Peyer's patch (tissue), 4 donors: ENCODE data around the gene UGT1A6. TPM values are rescaled to one million over a fixed set of nuclear protein-coding genes. Genes with fewer than 3 reads are reported as not detected.

ENCODE experiments used
- DNase-seq, 3 donors: peaks; one replicate each; pipeline ENCODE4 v3.0.0-alpha.2; 2017 to 2019
- H3K27ac ChIP-seq, 4 donors: fragments of 200-600 bp; sonication (generic); one replicate each; pipeline ENCODE4 v1.5.1; 2016 to 2019
- H3K27me3 ChIP-seq, 2 donors: fragments of 200-600 bp; sonication (generic); one replicate each; pipeline ENCODE4 v1.5.1; 2019
- H3K36me3 ChIP-seq, 3 donors: fragments of 200-600 bp; sonication (generic); one replicate each; pipeline ENCODE4 v1.5.1; 2016 to 2019
- H3K4me1 ChIP-seq, 4 donors: fragments of 200-600 bp; sonication (generic); one replicate each; pipeline ENCODE4 v1.5.1; 2016 to 2019
- H3K4me3 ChIP-seq, 4 donors: fragments of 200-600 bp; sonication (generic); 1 replicate in 3 of 4; 2 replicates in 1 of 4; pipeline ENCODE4 v1.5.1; 2016 to 2019; ENCODE audit warnings: mild to moderate bottlenecking in 1 of 4
- H3K9me3 ChIP-seq, 4 donors: fragments of 200-600 bp; sonication (generic); one replicate each; pipeline ENCODE4 v1.5.1; 2016 to 2019; ENCODE audit warnings: mild to moderate bottlenecking in 1 of 4
- CTCF ChIP-seq, 6 experiments: fragments of 450-650 bp in 4 of 6; fragments of 200-600 bp in 2 of 6; sonication (generic) in 1 of 6; IDR thresholded peaks; one replicate each; pipeline ENCODE4 v1.5.1; 2017 to 2019; ENCODE audit warnings: antibody characterized with exemption in 6 of 6, mild to moderate bottlenecking in 3 of 6, moderate library complexity in 1 of 6
- POLR2A ChIP-seq, 2 donors: fragments of 450-650 bp; IDR thresholded peaks; one replicate each; pipeline ENCODE4 v1.5.1; 2017; ENCODE audit warnings: antibody characterized with exemption in 2 of 2, mild to moderate bottlenecking in 2 of 2, moderate library complexity in 2 of 2
- total RNA-seq, 4 donors: library from RNA; depleted of rRNA; stranded (reverse); fragments of >200 nt; gene quantifications; one replicate each; pipeline ENCODE4 v1.1.0, GENCODE V29; 2016

Gene UGT1A6
- total RNA-seq, 4 donors from 2014 or later = 37.7 to 57.4 (median 46.0) TPM; not detected in 1

GRCh38 chr2:233773854-233774253 lies 81.2 kb downstream of the UGT1A6 start:
- Histone ChIP-seq H3K9me3 (no peaks in the 10 kb centered on the region), H3K27me3 (no peaks in the 10 kb centered on the region), H3K27ac (no peak overlapping the region), H3K4me1 (no peaks in the 10 kb centered on the region), H3K4me3 (no peak overlapping the region), H3K36me3 (no peaks in the 10 kb centered on the region)
- TF ChIP-seq CTCF (IDR thresholded peaks at IDR 0.05) (no peak), POLR2A (IDR thresholded peaks at IDR 0.05) (no peak)
- DNase-seq = no peak

- no peaks in the 10 kb centered on the region for H3K9me3 ChIP-seq
- no peaks in the 10 kb centered on the region for H3K4me1 ChIP-seq
- H3K27me3 ChIP-seq = no peaks in the 10 kb centered on the region
- DNase-seq = no peak
- H3K27ac ChIP-seq = no peak overlapping the region
- no peak overlapping the region for H3K4me3 ChIP-seq
- no peaks in the 10 kb centered on the region for H3K36me3 ChIP-seq
- TF ChIP-seq POLR2A (IDR thresholded peaks at IDR 0.05) (no peak), CTCF (IDR thresholded peaks at IDR 0.05) (no peak)
Observed at GRCh38 chr2:233775414-233775813, 82.7 kb downstream of the UGT1A6 start.

GRCh38 chr2:233778030-233778429 lies 85.3 kb downstream of the UGT1A6 start, which contains the start of gene MROH2A:
Gene MROH2A, plus strand, starts transcription at chr2:233778330. Its CDS starts 1,029 bp downstream, at chr2:233779359.
- H3K4me3 ChIP-seq = no peak within 1 kb of the TSS
- H3K9me3 ChIP-seq = no peaks in the 10 kb centered on the region
- no peaks in the 10 kb centered on the region for H3K36me3 ChIP-seq
- DNase-seq = no peak
- no peaks in the 10 kb centered on the region for H3K27me3 ChIP-seq
- H3K4me1 ChIP-seq = no peaks in the 10 kb centered on the region
- no peak within 1 kb of the TSS for H3K27ac ChIP-seq
- no peak for TF ChIP-seq POLR2A (IDR thresholded peaks at IDR 0.05)
- TF ChIP-seq CTCF (IDR thresholded peaks at IDR 0.05) = no peak

GRCh38 chr2:233779722-233780121 lies 87.0 kb downstream of the UGT1A6 start:
- H3K27ac ChIP-seq = no peak overlapping the region

GRCh38 chr2:233780771-233781170 lies 88.1 kb downstream of the UGT1A6 start:
- DNase-seq = no peak
- Histone ChIP-seq H3K4me1 (no peaks in the 10 kb centered on the region), H3K4me3 (no peak overlapping the region), H3K27ac (no peak overlapping the region), H3K36me3 (no peaks in the 10 kb centered on the region), H3K27me3 (no peaks in the 10 kb centered on the region), H3K9me3 (no peaks in the 10 kb centered on the region)
- TF ChIP-seq POLR2A (IDR thresholded peaks at IDR 0.05) = no peak
- no peak for TF ChIP-seq CTCF (IDR thresholded peaks at IDR 0.05)

More at GRCh38 chr2:233779722-233780121, 87.0 kb downstream of the UGT1A6 start:
- no peaks in the 10 kb centered on the region for H3K4me1 ChIP-seq
- no peaks in the 10 kb centered on the region for H3K27me3 ChIP-seq
- DNase-seq = no peak
- TF ChIP-seq POLR2A (IDR thresholded peaks at IDR 0.05) (no peak), CTCF (IDR thresholded peaks at IDR 0.05) (no peak)
- H3K9me3 ChIP-seq = no peaks in the 10 kb centered on the region
- H3K36me3 ChIP-seq = no peaks in the 10 kb centered on the region
- H3K4me3 ChIP-seq = no peak overlapping the region

GRCh38 chr2:233789554-233789953 lies 96.9 kb downstream of the UGT1A6 start:
- TF ChIP-seq CTCF (IDR thresholded peaks at IDR 0.05) (no peak), POLR2A (IDR thresholded peaks at IDR 0.05) (no peak)
- no peaks in the 10 kb centered on the region for H3K27me3 ChIP-seq
- DNase-seq = no peak
- no peak overlapping the region for H3K27ac ChIP-seq
- H3K4me3 ChIP-seq = no peak overlapping the region
- H3K9me3 ChIP-seq = no peaks in the 10 kb centered on the region
- H3K36me3 ChIP-seq = no peaks in the 10 kb centered on the region
- no peaks in the 10 kb centered on the region for H3K4me1 ChIP-seq
